GM10847 (cell line): ENCODE results near the gene ZBTB26.

ENCODE experiments used
- POLR2A ChIP-seq: IDR thresholded peaks from 2 replicates; pipeline ENCODE4 v1.6.1; 2011; ENCODE audit not compliant: insufficient read length; ENCODE audit errors: extremely low read depth

Gene ZBTB26

DNA sequence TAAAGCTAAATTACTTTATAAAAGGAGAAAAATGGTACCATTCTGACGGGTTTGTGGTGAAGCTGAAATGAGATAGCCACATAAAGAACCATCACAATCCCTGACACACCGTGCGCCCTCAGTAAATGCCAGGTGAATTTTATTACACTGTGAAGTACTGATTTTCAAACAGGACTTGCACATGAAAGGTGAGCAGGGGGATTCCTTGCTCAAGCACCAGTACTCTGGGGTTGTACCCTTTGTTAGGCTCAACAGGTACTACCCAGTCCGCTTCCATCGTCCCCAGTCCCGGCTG, 9.1 kb upstream of the ZBTB26 start:
- TF ChIP-seq POLR2A = no peak

DNA sequence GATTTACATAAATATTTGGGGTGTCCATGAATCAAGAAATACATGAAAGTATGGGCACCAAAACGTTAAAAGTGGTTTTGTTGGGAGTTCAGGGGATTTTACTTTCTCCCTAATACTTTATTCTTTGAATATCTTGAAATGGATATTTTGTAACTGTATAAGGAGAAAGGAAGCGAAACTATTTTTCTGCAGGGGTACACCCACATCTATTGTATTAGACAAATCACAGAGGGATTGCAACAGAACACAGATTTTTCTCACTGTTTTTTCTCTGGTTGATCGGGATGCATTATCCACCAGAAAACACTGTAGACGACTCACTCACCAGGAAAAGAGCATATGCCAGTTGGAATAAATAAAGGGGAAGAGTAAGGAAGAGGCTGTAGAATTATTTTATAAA, 8.3 kb upstream of the ZBTB26 start:
- TF ChIP-seq POLR2A = no peak

DNA sequence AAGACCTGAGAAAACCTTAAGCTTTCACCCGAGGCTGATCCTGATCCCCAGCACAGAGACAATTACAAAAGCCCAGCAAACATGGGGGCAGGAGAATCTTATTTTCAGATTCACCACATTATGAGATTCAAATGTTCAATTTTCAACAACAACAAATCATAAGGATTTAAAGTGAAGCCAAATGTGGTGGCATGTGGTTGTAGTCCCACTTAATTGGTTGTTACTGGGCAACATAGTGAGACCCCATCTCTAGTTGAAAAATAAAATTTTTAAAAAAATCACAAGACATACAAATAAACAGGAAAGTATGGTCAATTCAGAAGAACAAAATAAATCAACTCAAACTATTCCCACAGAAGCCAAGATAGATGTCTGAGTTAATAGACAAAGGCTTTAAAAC, 5.6 kb upstream of the ZBTB26 start:
- TF ChIP-seq POLR2A = no peak

DNA sequence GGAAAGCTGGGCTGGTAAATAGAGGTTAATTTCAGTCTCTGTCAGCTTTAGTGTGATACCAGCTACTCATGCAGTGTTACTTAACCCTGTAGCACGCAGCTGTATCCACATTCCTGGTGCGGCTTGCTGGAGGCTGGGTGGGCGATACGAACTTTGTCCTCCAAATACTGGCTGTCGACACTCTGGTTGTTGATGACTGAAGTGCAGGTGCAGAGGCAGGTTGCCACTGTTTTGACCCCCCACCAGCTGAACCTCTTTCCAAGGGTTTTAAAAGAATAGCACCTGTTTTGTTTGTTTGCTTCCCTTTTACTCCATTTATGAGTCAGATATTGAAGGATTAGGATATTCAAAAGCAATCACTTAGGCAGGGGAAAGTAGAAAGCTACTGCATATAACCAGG, 5.2 kb upstream of the ZBTB26 start:
- TF ChIP-seq POLR2A = no peak

GRCh38 chr9:122930541-122931225, 629 bp downstream of the ZBTB26 start:
- no peak for TF ChIP-seq POLR2A

- TF ChIP-seq POLR2A = no peak
These were observed 1.4 kb downstream of the ZBTB26 start for GRCh38 chr9:122929796-122930354.

- no peak for TF ChIP-seq POLR2A
These were observed 7.4 kb downstream of the ZBTB26 start for GRCh38 chr9:122923947-122924346.

- no peak for TF ChIP-seq POLR2A
These were observed 8.6 kb downstream of the ZBTB26 start for GRCh38 chr9:122922713-122923112.

DNA sequence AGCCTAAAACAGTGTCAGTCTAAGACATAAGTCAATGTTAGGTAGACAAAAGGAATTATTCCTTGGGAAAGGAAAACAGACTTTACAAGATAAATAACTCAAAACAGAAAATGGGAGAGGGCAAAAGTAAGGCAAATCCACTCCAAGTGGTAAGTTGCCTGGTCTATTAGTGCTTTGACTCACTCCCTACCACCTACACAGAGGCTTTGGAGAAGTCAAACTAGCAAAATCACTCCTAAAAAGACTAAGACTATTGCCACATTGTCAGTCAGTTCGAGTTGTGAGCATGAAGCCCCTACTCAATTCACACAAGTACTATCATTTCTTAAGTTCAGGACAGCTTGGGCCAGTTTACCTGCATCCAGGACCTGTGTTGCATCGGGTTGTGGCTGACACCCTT, 13.0 kb downstream of the ZBTB26 start:
- no peak for TF ChIP-seq POLR2A

DNA sequence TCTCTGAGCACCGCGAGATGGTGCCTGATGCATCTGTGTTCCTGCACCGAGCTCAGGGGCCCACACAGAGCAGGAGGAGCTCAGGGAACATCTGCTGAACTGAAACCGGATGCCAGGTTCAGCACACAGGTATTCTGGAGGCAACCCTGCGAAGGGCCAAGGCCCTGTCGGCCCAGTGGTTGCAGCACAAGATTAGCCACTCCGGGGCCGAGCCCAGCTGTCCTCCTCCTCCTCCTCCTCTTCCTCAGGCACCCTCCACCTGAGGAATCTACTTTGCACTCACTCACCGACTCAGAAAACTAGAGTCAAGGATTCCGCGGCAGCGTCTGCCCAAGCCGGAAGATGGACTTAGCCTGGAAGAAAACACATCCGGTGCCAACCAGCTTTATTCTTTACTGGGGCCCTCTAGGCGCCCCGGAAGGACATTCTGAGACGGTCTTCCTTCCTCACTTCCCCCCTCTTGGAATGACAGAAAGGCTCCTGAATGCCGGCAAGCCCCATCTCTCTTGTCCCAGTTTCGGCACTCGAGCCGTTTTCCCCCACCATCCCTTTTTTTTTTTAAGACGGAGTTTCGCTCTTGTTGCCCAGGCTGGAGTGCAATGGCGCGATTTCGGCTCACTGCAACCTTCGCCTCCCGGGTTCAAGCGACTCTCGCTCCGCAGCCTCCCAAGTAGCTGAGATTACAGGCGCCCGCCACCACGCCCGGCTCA, 18.2 kb downstream of the ZBTB26 start, which contains the start of gene ZBTB6:
Gene ZBTB6, minus strand, starts transcription at position 360 of the 710 bp plus-strand sequence. CDS start 1,251 bp downstream, outside the sequence.
- peak; percentile 56 for TF ChIP-seq POLR2A

- TF ChIP-seq POLR2A = no peak
These were observed 18.7 kb downstream of the ZBTB26 start for GRCh38 chr9:122912671-122912963.

GRCh38 chr9:122904823-122905710, 26.2 kb downstream of the ZBTB26 start, which contains the start of gene RC3H2:
RC3H2 (minus strand) TSS chr9:122905359; CDS start chr9:122897509, 7,850 bp downstream.
- TF ChIP-seq POLR2A = peak; percentile 67

GRCh38 chr9:122904466-122904822, 26.9 kb downstream of the ZBTB26 start:
- TF ChIP-seq POLR2A = no peak

GRCh38 chr9:122900791-122901190, 30.5 kb downstream of the ZBTB26 start:
- TF ChIP-seq POLR2A = no peak

GRCh38 chr9:122897969-122898368, 33.3 kb downstream of the ZBTB26 start:
- no peak for TF ChIP-seq POLR2A

GRCh38 chr9:122888480-122888879, 42.8 kb downstream of the ZBTB26 start:
- no peak for TF ChIP-seq POLR2A
